GM18867 (cell line): ENCODE data around the gene MMP24.
"Not testable (repeated sequence)": the region's sequence is repeated elsewhere in the genome, so short reads cannot be mapped to it uniquely, and the experiment has no call there.

Experiments
- ATAC-seq: cut with Tn5 transposase; IDR thresholded peaks from one replicate; pipeline ENCODE4 v1.9.1; 2021; ENCODE audit warnings: mild to moderate bottlenecking, moderate library complexity; ENCODE audit not compliant: unreplicated experiment

MMP24 gene

GRCh38 chr20:35305682-35306556 lies 79.4 kb downstream of the MMP24 start:
- ATAC-seq: no peak

- ATAC-seq: no peak
Observed at GRCh38 chr20:35306931-35307517, 80.5 kb downstream of the MMP24 start.

- ATAC-seq: no peak
Observed at GRCh38 chr20:35307666-35308653, 81.5 kb downstream of the MMP24 start.

- ATAC-seq: no peak
Observed at GRCh38 chr20:35311409-35311808, 84.9 kb downstream of the MMP24 start.

GRCh38 chr20:35311822-35312221 lies 85.3 kb downstream of the MMP24 start:
- no peak for ATAC-seq

GRCh38 chr20:35312318-35312717 lies 85.8 kb downstream of the MMP24 start:
- ATAC-seq: no peak

GRCh38 chr20:35314816-35315631 lies 88.5 kb downstream of the MMP24 start:
- no peak for ATAC-seq

GRCh38 chr20:35315632-35316020 lies 89.1 kb downstream of the MMP24 start:
- ATAC-seq: not testable (repeated sequence)

GRCh38 chr20:35316086-35316485 lies 89.6 kb downstream of the MMP24 start:
- no peak for ATAC-seq

- no peak for ATAC-seq
Observed at GRCh38 chr20:35317416-35318210, 91.1 kb downstream of the MMP24 start.

- ATAC-seq: no peak
Observed at GRCh38 chr20:35318502-35319157, 92.1 kb downstream of the MMP24 start.

- ATAC-seq: no peak
Observed at GRCh38 chr20:35319192-35319870, 92.8 kb downstream of the MMP24 start.

- no peak for ATAC-seq
Observed at GRCh38 chr20:35319871-35320197, 93.3 kb downstream of the MMP24 start.

- ATAC-seq: no peak
Observed at GRCh38 chr20:35320396-35321126, 94.1 kb downstream of the MMP24 start.

- ATAC-seq: no peak
Observed at GRCh38 chr20:35325401-35325800, 98.9 kb downstream of the MMP24 start.

GRCh38 chr20:35326021-35326739 lies 99.7 kb downstream of the MMP24 start:
- no peak for ATAC-seq
